GM19240 (cell line): ENCODE data around the gene PROS1.
"Not testable (repeated sequence)": the region's sequence is repeated elsewhere in the genome, so short reads cannot be mapped to it uniquely, and the experiment has no call there.

ENCODE experiments used
- DNase-seq: peaks from one replicate; pipeline ENCODE4 v3.0.0; 2011; ENCODE audit warnings: low spot score; ENCODE audit not compliant: insufficient read length

PROS1 gene

GRCh38 chr3:93969997-93970396, 3.7 kb downstream of the PROS1 start:
- DNase-seq: no peak

GRCh38 chr3:93969443-93969842, 4.3 kb downstream of the PROS1 start:
- DNase-seq: no peak

GRCh38 chr3:93965106-93965505, 8.6 kb downstream of the PROS1 start:
- not testable (repeated sequence) for DNase-seq

- DNase-seq: no peak
These were observed 10.9 kb downstream of the PROS1 start for GRCh38 chr3:93962798-93963197.

- no peak for DNase-seq
These were observed 12.2 kb downstream of the PROS1 start for GRCh38 chr3:93961489-93961888.

GRCh38 chr3:93961026-93961425, 12.7 kb downstream of the PROS1 start:
- no peak for DNase-seq

- DNase-seq: not testable (repeated sequence)
These were observed 23.7 kb downstream of the PROS1 start for GRCh38 chr3:93949958-93950357.

- not testable (repeated sequence) for DNase-seq
These were observed 36.2 kb downstream of the PROS1 start for GRCh38 chr3:93937485-93937884.

- no peak for DNase-seq
These were observed 37.1 kb downstream of the PROS1 start for GRCh38 chr3:93936549-93936948.

- DNase-seq: no peak
These were observed 39.2 kb downstream of the PROS1 start for GRCh38 chr3:93934366-93935046.

- DNase-seq: no peak
These were observed 42.0 kb downstream of the PROS1 start for GRCh38 chr3:93931597-93932229.

- DNase-seq: no peak
These were observed 43.7 kb downstream of the PROS1 start for GRCh38 chr3:93930041-93930440.

- DNase-seq: no peak
These were observed 46.9 kb downstream of the PROS1 start for GRCh38 chr3:93926789-93927188.

GRCh38 chr3:93924491-93924890, 49.2 kb downstream of the PROS1 start:
- no peak for DNase-seq

GRCh38 chr3:93923006-93923405, 50.7 kb downstream of the PROS1 start:
- no peak for DNase-seq

- not testable (repeated sequence) for DNase-seq
These were observed 56.1 kb downstream of the PROS1 start for GRCh38 chr3:93917546-93918029.

GRCh38 chr3:93913623-93914022, 60.1 kb downstream of the PROS1 start:
- not testable (repeated sequence) for DNase-seq

- DNase-seq: no peak
These were observed 62.5 kb downstream of the PROS1 start for GRCh38 chr3:93911206-93911605.

GRCh38 chr3:93910097-93910496, 63.6 kb downstream of the PROS1 start:
- no peak for DNase-seq

GRCh38 chr3:93907132-93907531, 66.6 kb downstream of the PROS1 start:
- no peak for DNase-seq

- DNase-seq: no peak
These were observed 67.5 kb downstream of the PROS1 start for GRCh38 chr3:93906245-93906644.

- DNase-seq: no peak
These were observed 69.1 kb downstream of the PROS1 start for GRCh38 chr3:93904568-93904967.
